ENCODE data around the gene PPA1. TPM values are rescaled to one million over a fixed set of nuclear protein-coding genes. Genes with fewer than 3 reads are reported as not detected.

PPA1 gene
- total RNA-seq, 1 experiment from 2014 or later = 351 TPM

DNA sequence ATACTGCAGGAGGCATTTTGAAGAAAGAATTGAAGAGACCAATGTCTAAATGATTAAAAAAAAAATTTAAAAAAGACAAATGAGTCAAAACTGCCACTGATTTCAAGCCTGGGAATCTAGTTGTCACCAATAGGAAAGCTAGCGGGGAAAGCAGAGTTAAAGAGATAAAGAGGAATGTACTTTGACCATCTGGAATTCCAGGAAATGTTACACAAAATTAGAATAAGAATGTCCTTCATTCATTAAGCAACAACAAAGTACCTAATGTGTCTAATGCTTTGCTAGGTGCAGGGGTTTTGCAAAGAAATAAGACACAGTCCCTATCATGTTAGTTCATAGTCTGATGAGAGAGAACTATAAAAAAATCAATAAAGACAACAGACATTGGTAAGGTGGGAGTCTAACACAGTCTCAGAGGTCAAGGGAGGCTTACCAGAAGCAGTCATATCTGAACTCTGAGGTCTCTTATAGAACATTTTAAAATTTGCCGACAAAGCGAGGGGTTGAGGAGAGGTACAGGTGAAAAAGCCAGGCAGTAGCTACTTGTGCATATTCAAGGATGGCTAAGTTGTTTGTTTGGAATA is 77.9 kb downstream of the PPA1 start:
- Histone ChIP-seq H3K36me3 (ENCODE audit: insufficient read depth, low read length, poor library complexity, severe bottlenecking) (peaks cover 99% of the 10 kb centered on the region), H3K4me1 (ENCODE audit: insufficient read depth, low read length, poor library complexity, severe bottlenecking) (no peaks in the 10 kb centered on the region), H3K4me3 (ENCODE audit: low read depth, low read length, poor library complexity, severe bottlenecking) (no peak overlapping the region), H3K27me3 (replicated peaks; ENCODE audit: insufficient read depth, low read depth, low read length, poor library complexity) (no peaks in the 10 kb centered on the region), H3K27ac (ENCODE audit: low read depth, low read length, poor library complexity, severe bottlenecking) (no peak overlapping the region), H3K9me3 (ENCODE audit: low read depth, low read length, poor library complexity, severe bottlenecking) (no peaks in the 10 kb centered on the region)
- TF ChIP-seq EZH2 (IDR thresholded peaks at IDR 0.05; ENCODE audit: borderline replicate concordance, low read depth, low read length, poor library complexity, severe bottlenecking) = no peak
- TF ChIP-seq, protein P1, sequence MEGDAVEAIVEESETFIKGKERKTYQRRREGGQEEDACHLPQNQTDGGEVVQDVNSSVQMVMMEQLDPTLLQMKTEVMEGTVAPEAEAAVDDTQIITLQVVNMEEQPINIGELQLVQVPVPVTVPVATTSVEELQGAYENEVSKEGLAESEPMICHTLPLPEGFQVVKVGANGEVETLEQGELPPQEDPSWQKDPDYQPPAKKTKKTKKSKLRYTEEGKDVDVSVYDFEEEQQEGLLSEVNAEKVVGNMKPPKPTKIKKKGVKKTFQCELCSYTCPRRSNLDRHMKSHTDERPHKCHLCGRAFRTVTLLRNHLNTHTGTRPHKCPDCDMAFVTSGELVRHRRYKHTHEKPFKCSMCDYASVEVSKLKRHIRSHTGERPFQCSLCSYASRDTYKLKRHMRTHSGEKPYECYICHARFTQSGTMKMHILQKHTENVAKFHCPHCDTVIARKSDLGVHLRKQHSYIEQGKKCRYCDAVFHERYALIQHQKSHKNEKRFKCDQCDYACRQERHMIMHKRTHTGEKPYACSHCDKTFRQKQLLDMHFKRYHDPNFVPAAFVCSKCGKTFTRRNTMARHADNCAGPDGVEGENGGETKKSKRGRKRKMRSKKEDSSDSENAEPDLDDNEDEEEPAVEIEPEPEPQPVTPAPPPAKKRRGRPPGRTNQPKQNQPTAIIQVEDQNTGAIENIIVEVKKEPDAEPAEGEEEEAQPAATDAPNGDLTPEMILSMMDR (conservative IDR thresholded peaks at IDR 0.05; ENCODE audit: low read depth, low read length) = no peak
- intact Hi-C loops (cut with micrococcal nuclease; ENCODE audit: unreplicated experiment) = no loop called here
- ChIA-PET POLR2A (ENCODE audit: low non-redundant PET) (no interaction called here), CTCF (no interaction called here)
- DNase-seq (ENCODE audit: low spot score) = no peak
- no TSS peak for BruUV-seq (replicated peaks)

Other genes with a start within 250 kb of the PPA1 start
- gene MACROH2A2, start 180.6 kb downstream of the PPA1 start, total RNA-seq (2021) = 301 and 326 TPM in 2 replicates
- 4.3 and 5.7 TPM in 2 replicates for gene AIFM2, start 100.6 kb downstream of the PPA1 start, total RNA-seq (2021)
- gene TYSND1, start 86.7 kb downstream of the PPA1 start, total RNA-seq (2021) = 36.5 and 46.3 TPM in 2 replicates
- gene SAR1A, start 62.9 kb downstream of the PPA1 start, total RNA-seq (2021) = 200 and 215 TPM in 2 replicates
- 0.02 TPM in 1 of 2 replicates, not detected in the other for gene NPFFR1, start 50.6 kb upstream of the PPA1 start, total RNA-seq (2021)
- gene LRRC20, start 149.2 kb upstream of the PPA1 start, total RNA-seq (2021) = 18.3 and 27.3 TPM in 2 replicates
- gene EIF4EBP2, start 170.7 kb upstream of the PPA1 start, total RNA-seq (2021) = 89.3 and 91.9 TPM in 2 replicates
- not detected in 2 replicates for gene NODAL, start 208.3 kb upstream of the PPA1 start, total RNA-seq (2021)
- gene PALD1, start 245.3 kb upstream of the PPA1 start, total RNA-seq (2021) = 9.0 and 9.9 TPM in 2 replicates

Data from A673 (cell line).